Endodermal cell (in vitro differentiated cells): Measurements from ENCODE around the gene C1GALT1. TPM values are rescaled to one million over a fixed set of nuclear protein-coding genes. Genes with fewer than 3 reads are reported as not detected.

ENCODE experiments used
- DNase-seq: peaks from one replicate; pipeline ENCODE4 v3.0.0-alpha.2; 2017
- H3K27ac ChIP-seq: 2 replicates; pipeline ENCODE4 v1.5.1; 2013; ENCODE audit warnings: mild to moderate bottlenecking, low read depth, low read length, moderate library complexity
- H3K27me3 ChIP-seq: 2 replicates; pipeline ENCODE4 v1.6.1; 2013; ENCODE audit warnings: mild to moderate bottlenecking, low read length, moderate library complexity; ENCODE audit not compliant: insufficient read depth, control insufficient read depth, poor library complexity, severe bottlenecking
- H3K36me3 ChIP-seq: 2 replicates; pipeline ENCODE4 v1.7.0; 2013; ENCODE audit warnings: mild to moderate bottlenecking, low read length, moderate library complexity; ENCODE audit not compliant: control insufficient read depth, insufficient read depth
- H3K4me1 ChIP-seq: one replicate; pipeline ENCODE4 v1.7.0; 2013; ENCODE audit warnings: low read length; ENCODE audit not compliant: control insufficient read depth, insufficient read depth
- H3K4me3 ChIP-seq: 2 replicates; pipeline ENCODE4 v1.5.1; 2013; ENCODE audit warnings: mild to moderate bottlenecking, low read length, moderate library complexity
- H3K9ac ChIP-seq: 2 replicates; pipeline ENCODE4 v1.6.1; 2013; ENCODE audit warnings: mild to moderate bottlenecking, low read length, moderate library complexity; ENCODE audit not compliant: poor library complexity, severe bottlenecking; ENCODE audit errors: extremely low read depth
- H3K9me3 ChIP-seq: 2 replicates; pipeline ENCODE4 v1.6.1; 2013; ENCODE audit warnings: mild to moderate bottlenecking, low read length, moderate library complexity; ENCODE audit not compliant: control insufficient read depth
- H3K27ac Mint-ChIP-seq: 2 replicates; pipeline ENCODE4 v1.8.0; 2020; ENCODE audit warnings: mixed read lengths
- H3K27me3 Mint-ChIP-seq: 2 replicates; pipeline ENCODE4 v1.8.0; 2021; ENCODE audit warnings: mild to moderate bottlenecking, mixed read lengths; ENCODE audit not compliant: insufficient read depth
- H3K36me3 Mint-ChIP-seq: 2 replicates; pipeline ENCODE4 v1.8.0; 2020; ENCODE audit warnings: low read depth, mixed read lengths
- H3K4me1 Mint-ChIP-seq: 2 replicates; pipeline ENCODE4 v1.8.0; 2020; ENCODE audit warnings: mixed read lengths
- H3K4me3 Mint-ChIP-seq: 2 replicates; pipeline ENCODE4 v1.8.0; 2020; ENCODE audit warnings: mild to moderate bottlenecking, moderate library complexity, mixed read lengths
- H3K9me3 Mint-ChIP-seq: 2 replicates; pipeline ENCODE4 v1.8.0; 2020; ENCODE audit warnings: mild to moderate bottlenecking, mixed read lengths
- WGBS, 2 experiments: methylation state at CpG; one replicate each; pipeline versions ENCODE4 v1.1.5 to v1.1.7; 2013; ENCODE audit warnings: missing lambda C conversion rate in 2 of 2, mixed read lengths in 1 of 2; ENCODE audit not compliant: insufficient coverage in 1 of 2, insufficient read length in 1 of 2; 5-methylcytosine and 5-hydroxymethylcytosine counted together
- total RNA-seq, 2 donors: library from RNA; stranded (reverse); fragmentation: NEBNext Ultra II Directional in 1 of 2; extraction: Animal tissue kit (Norgen Biotek cat#: 25700) in 1 of 2; gene quantifications; 2 replicates in 1 of 2; 3 replicates in 1 of 2; pipeline ENCODE4 v1.2.1, GENCODE V29; 2021
- TF ChIP-seq, protein P1 (sequence below): fragments of 200-600 bp; sonication (generic); conservative IDR thresholded peaks from 2 replicates; pipeline ENCODE4 v1.5.0; 2021; ENCODE audit warnings: antibody characterized with exemption, mild to moderate bottlenecking

Gene C1GALT1
- total RNA-seq, 2 donors from 2014 or later: 65.7 to 132 TPM

DNA sequence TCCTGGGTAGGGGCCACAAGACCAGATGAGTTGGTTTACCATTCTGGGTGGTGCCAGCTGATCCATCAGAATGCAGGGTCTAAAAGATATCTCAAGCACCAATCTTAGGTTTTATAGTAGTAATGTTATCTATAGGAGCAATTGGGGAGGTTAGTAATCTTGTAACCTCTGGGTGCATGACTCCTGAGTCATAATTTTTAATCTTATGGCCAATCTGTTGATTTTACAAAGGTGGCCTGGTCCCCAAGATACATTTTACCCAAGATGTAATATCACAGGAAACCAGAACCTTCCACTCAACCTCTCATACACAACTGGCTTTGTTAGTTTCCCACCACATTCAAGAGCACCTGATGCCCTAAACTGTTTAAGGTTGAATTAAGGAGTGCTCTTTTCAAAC lies 79.5 kb downstream of the C1GALT1 start:
- no peak overlapping the region for H3K4me3 ChIP-seq
- no peak overlapping the region for H3K9ac ChIP-seq
- peaks cover 23% of the 10 kb centered on the region for H3K36me3 ChIP-seq
- H3K27ac ChIP-seq: no peak overlapping the region
- Mint-ChIP-seq H3K27me3 (no peaks in the 10 kb centered on the region), H3K4me3 (no peak overlapping the region), H3K27ac (no peak overlapping the region), H3K36me3 (peaks cover 16% of the 10 kb centered on the region), H3K9me3 (no peaks in the 10 kb centered on the region), H3K4me1 (peaks cover 14% of the 10 kb centered on the region)
- H3K27me3 ChIP-seq: no peaks in the 10 kb centered on the region
- DNase-seq: no peak
- peaks cover 8% of the 10 kb centered on the region for H3K4me1 ChIP-seq
- TF ChIP-seq, protein P1, sequence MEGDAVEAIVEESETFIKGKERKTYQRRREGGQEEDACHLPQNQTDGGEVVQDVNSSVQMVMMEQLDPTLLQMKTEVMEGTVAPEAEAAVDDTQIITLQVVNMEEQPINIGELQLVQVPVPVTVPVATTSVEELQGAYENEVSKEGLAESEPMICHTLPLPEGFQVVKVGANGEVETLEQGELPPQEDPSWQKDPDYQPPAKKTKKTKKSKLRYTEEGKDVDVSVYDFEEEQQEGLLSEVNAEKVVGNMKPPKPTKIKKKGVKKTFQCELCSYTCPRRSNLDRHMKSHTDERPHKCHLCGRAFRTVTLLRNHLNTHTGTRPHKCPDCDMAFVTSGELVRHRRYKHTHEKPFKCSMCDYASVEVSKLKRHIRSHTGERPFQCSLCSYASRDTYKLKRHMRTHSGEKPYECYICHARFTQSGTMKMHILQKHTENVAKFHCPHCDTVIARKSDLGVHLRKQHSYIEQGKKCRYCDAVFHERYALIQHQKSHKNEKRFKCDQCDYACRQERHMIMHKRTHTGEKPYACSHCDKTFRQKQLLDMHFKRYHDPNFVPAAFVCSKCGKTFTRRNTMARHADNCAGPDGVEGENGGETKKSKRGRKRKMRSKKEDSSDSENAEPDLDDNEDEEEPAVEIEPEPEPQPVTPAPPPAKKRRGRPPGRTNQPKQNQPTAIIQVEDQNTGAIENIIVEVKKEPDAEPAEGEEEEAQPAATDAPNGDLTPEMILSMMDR: no peak
- H3K9me3 ChIP-seq: no peaks in the 10 kb centered on the region

DNA sequence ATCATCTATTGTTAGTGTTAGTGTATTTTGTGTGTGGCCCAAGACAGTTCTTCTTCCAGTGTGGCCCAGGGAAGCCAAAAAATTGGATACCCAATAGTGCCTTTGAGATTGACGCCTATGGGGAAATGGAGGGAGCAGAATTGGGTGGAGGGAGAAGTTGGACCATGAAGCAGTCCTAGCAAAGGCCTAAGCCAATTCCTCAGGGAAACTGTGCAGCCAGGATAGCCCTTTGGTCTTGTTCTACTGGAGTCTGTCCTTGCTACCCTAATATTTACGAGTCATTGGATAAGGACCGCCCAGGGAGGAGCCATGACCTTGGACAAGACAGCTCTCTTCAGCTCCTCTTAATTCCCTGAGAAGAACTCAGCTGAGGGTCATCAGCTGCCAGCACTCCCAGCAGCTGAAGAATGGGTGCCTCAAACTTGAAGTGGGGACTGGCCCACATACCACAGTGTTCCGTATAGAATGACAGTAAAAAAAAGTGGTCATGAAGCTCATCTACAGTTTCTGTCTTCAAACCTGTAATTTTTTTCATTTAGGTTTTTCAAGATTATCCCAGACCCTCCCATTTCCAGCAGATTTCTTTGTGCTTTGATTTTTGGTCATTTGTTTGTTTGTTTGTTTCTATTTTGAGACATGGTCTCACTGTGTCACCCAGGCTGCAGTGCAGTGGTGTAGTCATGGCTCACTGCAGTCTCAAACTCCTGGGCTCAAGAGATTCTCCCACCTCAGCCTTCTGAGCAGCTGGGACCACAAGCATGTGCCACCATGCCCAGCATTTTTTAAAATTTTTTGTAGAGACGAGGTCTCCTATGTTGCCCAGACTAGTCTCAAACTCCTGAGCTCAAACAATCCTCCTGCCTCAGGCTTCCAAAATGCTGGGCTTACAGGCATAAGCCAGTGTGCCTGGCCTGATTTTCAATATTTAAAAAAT lies 81.2 kb downstream of the C1GALT1 start:
- Histone ChIP-seq H3K4me1 (peaks cover 8% of the 10 kb centered on the region), H3K27ac (no peak overlapping the region), H3K36me3 (peaks cover 8% of the 10 kb centered on the region), H3K27me3 (no peaks in the 10 kb centered on the region), H3K4me3 (no peak overlapping the region), H3K9me3 (no peaks in the 10 kb centered on the region), H3K9ac (no peak overlapping the region)
- no peaks in the 10 kb centered on the region for H3K27me3 Mint-ChIP-seq
- H3K4me1 Mint-ChIP-seq: peaks cover 14% of the 10 kb centered on the region
- no peaks in the 10 kb centered on the region for H3K9me3 Mint-ChIP-seq
- H3K27ac Mint-ChIP-seq: no peak overlapping the region
- 94 to 96% methylated on average over 5 of the region's 5 CpGs for WGBS, 2 experiments
- H3K4me3 Mint-ChIP-seq: no peak overlapping the region
- TF ChIP-seq, protein P1: no peak
- no peak for DNase-seq
- peaks cover 9% of the 10 kb centered on the region for H3K36me3 Mint-ChIP-seq

DNA sequence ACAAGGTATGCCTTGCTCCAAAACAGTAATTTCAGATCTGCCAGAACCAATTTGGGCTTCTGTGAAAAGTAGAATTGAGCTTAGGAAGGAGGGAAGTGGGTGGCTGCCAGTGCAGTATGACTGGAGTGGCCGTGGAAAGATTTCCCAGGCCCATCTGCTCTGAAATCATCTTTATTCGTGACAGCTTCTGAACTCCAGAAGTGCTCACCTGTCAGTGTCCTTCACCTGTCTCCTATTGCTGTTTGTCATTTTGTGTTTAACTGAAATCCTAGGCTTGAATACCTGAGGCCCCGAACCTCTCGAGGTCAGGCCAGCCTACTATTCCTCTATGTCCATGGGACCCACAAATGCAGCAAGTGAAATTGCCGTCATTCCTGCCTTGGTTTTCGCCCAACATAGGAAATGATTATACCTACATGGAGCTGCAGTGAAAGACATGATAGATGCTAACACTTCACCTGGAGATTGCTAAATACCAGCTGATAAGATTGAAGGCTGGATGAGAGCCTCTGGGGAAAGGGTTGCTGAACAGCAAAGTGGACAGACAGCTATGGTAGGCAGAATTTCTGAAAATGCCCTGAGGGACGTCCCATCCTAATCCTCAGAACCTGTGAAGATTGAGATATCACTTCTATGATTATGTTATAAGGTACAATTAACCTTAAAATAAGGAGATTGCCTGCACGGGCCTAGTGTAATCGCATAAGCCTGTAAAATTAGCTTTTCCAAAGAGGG lies 82.1 kb downstream of the C1GALT1 start:
- no peak overlapping the region for H3K4me3 ChIP-seq
- Mint-ChIP-seq H3K4me3 (no peak overlapping the region), H3K27ac (no peak overlapping the region), H3K36me3 (peaks cover 4% of the 10 kb centered on the region), H3K27me3 (no peaks in the 10 kb centered on the region), H3K4me1 (peaks cover 14% of the 10 kb centered on the region), H3K9me3 (no peaks in the 10 kb centered on the region)
- peaks cover 8% of the 10 kb centered on the region for H3K4me1 ChIP-seq
- DNase-seq: no peak
- TF ChIP-seq, protein P1: no peak
- no peak overlapping the region for H3K9ac ChIP-seq
- H3K9me3 ChIP-seq: no peaks in the 10 kb centered on the region
- H3K27me3 ChIP-seq: no peaks in the 10 kb centered on the region
- WGBS, 2 experiments: 91 to 100% methylated on average over 7 to 9 of the region's 9 CpGs
- H3K36me3 ChIP-seq: peaks cover 2% of the 10 kb centered on the region
- H3K27ac ChIP-seq: no peak overlapping the region
